Sigmoid colon (tissue), 3 donors: ENCODE measurements around the gene MYO5A.

Experiments
- CTCF ChIP-seq, 4 experiments: fragments of 450-650 bp in 3 of 4; fragments of 200-600 bp in 1 of 4; IDR thresholded peaks; one replicate each; pipeline ENCODE4 v1.5.1; 2016 to 2019; ENCODE audit warnings: antibody characterized with exemption in 4 of 4, mild to moderate bottlenecking in 3 of 4, moderate library complexity in 2 of 4
- POLR2A ChIP-seq, 2 donors: fragments of 450-650 bp; IDR thresholded peaks; one replicate each; pipeline ENCODE4 v1.6.1; 2016; ENCODE audit warnings: antibody characterized with exemption in 2 of 2, mild to moderate bottlenecking in 2 of 2, moderate library complexity in 2 of 2

GRCh38 chr15:52369455-52369854 is 159.2 kb downstream of the MYO5A start:
- TF ChIP-seq CTCF (IDR thresholded peaks at IDR 0.05) (no peak), POLR2A (IDR thresholded peaks at IDR 0.05) (no peak)
